COLO668 (cell line): Measurements from ENCODE around the gene TBCEL.
A peak's percentile ranks its signal among the peaks of the same experiment; 100 is the strongest.

Experiments
- DNase-seq: peaks from one replicate; lab custom pipeline; 2025; ENCODE audit not compliant: unreplicated experiment; lab: John Stamatoyannopoulos, UW

TBCEL gene

DNA sequence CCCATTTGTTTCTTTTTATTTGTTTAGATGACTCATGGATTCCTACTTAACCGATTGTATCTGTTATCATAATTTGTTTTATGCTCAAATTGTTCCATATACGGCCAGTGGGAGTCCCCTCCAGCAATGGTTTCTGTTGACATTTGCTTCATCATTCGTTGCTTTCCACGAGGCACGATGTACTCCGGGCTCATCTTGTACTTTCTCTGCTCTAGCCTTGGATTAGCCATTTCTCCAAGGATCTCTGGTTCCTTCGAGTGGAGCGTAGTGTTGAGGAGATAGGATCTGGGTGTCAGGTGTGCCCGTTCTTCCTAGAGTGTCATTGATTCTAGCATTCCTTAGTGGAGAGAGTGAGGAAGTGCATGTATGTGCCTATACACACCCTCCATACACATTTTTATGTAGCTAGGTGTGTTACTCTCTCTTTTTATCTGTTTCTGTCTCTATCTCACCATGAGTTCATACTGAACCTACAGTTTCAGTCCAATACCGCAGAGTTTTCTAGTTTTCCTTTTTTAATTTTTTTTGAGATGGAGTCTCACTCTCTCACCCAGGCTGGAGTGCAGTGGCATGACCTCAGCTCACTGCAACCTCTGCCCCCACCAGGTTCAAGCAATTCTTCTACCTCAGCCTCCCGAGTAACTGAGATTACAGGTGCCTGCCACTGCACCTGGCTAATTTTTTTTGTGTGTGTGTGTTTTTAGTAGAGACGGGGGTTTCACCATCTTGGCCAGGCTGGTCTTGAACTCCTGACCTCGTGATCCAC is 108.5 kb downstream of the TBCEL start:
- DNase-seq: peak; percentile 6

DNA sequence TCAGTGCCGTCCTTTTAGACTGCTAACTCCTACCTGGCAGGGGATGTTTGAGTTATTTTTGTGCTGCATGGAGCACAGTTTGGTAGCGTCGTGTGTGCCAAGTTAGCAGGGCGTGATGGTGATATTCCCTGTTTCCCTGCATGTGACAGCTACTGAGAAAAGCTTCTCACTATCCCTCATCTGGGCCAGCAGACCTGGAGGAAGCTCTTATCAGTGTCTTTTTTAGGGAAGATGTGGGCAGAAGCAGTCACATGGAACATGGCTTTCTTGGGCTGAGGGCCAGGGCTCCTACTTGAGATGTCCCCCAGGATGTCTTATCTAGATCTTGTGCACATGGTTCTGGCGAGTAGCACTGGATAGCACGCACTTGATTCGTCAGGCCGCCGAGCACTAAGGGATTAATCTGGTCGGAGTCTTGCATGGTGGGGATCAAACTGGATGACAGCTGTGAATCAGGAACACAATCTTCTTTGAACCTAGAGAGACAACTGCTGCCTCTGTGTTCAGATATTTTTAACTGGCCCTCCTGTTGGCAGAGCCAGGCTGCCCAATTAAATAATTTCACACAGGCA is 110.9 kb downstream of the TBCEL start:
- no peak for DNase-seq

DNA sequence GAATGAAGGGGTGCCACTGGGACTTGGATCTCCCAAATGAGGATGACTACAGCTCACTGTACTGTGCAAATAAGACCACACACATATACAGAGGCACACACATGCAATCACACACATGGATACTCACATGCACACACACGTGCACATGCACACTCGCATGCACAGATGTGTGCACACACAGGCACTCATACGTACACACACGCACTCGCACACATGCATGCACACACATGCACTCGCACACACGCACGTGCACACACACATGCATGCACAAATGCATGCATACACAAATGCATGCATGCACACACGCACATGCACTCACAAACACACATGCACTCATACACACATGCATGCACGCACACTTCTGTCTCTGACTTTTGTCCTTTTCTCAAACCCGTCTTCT is 113.1 kb downstream of the TBCEL start:
- DNase-seq: no peak

DNA sequence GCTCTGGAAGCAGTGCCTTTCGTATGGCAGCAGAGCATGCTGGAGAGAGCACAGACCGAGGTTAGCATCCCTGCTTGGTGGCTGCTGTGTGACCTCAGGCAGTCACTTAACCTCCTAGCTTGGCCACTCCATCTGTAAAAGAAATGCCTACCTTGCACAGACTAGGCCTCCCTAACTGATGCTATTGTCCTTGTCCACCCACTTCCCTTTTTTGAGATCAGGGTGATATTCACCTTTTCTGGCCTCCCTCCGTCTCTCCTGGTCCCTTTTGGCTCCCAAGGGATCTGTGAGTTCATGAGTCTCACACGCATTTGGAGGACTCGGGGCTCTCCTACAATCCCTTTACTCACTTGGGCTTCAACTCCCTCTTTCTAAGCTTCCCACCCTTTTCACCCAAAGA is 114.4 kb downstream of the TBCEL start:
- no peak for DNase-seq

DNA sequence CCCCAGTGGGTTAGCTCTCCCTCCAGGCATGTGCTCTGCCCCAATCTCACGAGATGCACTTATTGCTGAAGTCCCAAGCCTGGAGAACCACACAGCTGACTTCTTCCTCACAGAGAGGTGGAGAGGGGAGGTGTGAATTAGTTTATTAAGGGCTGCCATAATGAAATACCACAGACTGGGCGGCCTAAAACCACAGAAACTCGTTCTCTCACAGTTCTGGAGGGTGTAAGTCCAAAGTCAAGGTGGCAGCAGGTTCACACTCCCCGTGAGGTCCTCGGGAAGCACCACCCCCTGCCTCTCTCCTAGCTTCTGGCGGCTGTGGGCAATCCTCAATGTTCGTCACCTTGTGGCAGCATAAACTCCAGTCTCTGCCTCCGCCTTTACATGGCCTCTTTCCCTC is 116.5 kb downstream of the TBCEL start:
- DNase-seq: no peak
